Posterior vena cava (tissue), 2 donors: ENCODE data around the gene ZNF778. TPM values are rescaled to one million over a fixed set of nuclear protein-coding genes. Genes with fewer than 3 reads are reported as not detected.
"Not testable (repeated sequence)": the region's sequence is repeated elsewhere in the genome, so short reads cannot be mapped to it uniquely, and the experiment has no call there.

Experiments used
- DNase-seq: peaks from one replicate; pipeline ENCODE4 v3.0.0-alpha.2; 2020; ENCODE audit warnings: low spot score
- intact Hi-C, 2 donors: fragments of 100-400 bp; cut with DNase I; formaldehyde crosslinking; loops; one replicate each; pipeline versions ENCODE4 v1.14.1 to v1.14.2; 2022 to 2023
- total RNA-seq, 2 donors: library from RNA; stranded (reverse); fragmentation: NEBNext Ultra II Directional; extraction: Animal tissue kit (Norgen Biotek cat#: 25700); gene quantifications; one replicate each; pipeline ENCODE4 v1.2.1, GENCODE V29; 2021
- donor health status: DM: yes; HTN: yes; CAD: no.
- donor health status: DM: yes; HTN: yes; CAD: no.

Gene ZNF778
- total RNA-seq, 2 donors from 2014 or later, result 8.4 to 9.3 TPM

GRCh38 chr16:89267746-89268145, 50.2 kb downstream of the ZNF778 start:
- DNase-seq, intact Hi-C loops: not testable (repeated sequence)

DNA sequence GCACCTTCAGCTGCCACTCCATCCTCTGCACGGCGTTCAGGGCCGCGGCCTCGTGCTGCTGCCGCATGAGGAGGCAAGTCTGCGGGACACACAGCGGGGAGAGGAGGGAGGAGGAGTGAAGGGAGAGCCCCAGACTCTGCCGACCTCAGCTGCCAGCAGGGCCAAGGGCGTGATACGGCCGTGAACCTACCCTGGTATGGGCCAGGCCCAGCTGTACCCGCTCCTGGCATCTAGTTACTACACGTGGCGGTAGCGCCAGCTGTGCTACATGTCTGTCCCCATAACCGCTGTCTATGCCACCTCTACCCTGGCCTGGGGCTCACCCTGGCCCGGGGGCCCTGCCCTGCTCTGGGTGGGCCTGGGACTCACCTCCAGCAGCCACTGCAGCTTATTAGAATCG, 51.1 kb downstream of the ZNF778 start:
- intact Hi-C loops, result no loop called here
- no peak for DNase-seq

GRCh38 chr16:89268987-89269735, 51.7 kb downstream of the ZNF778 start:
- DNase-seq, result no peak
- intact Hi-C loops, result no loop called here

DNA sequence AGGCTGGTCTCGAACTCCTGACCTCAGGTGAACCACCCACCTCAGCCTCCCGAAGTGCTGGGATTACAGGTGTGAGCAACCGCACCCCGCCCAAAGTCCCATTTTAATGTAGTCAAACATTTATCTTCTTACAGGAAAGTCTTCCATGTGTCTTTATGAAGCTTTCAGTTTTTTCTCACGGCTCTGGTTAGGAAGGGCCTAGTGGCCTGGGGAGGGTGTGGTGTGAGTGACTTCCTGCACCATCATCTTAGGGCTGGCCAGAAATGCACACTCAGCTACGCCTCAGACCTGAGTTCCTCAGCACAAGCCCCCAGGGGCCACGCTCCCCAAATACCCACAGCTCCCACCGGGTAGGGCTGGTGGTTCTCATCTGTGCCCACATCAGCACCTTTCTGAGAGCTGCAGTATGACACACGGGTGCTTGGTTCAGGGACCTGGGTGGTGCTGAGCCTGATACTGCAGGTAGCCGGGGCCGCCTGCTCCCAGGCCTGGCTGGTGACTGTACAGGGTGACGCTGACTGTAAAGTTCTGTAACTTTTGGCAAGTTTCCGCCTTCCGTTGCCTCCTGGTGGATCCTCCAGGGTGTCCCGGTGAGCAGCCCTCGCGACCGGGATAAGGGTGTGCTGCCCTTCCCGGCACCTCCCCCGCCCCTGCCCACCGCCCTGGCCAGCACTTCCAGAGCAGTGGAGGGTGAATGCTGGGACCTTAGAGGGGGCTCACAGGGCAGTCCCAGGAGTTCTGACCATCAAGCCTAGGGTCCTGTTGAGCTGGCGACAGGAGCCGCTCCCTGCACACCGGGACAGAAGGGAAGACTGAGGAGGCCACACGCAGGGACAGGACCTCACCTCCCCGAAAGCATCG, 52.5 kb downstream of the ZNF778 start:
- no peak for DNase-seq
- intact Hi-C loops, result no loop called here

- DNase-seq, result no peak
- intact Hi-C loops, result no loop called here
Measured at GRCh38 chr16:89270666-89271345, 53.3 kb downstream of the ZNF778 start.

- no peak for DNase-seq
- intact Hi-C loops, result no loop called here
Measured at GRCh38 chr16:89272631-89273030, 55.1 kb downstream of the ZNF778 start.

DNA sequence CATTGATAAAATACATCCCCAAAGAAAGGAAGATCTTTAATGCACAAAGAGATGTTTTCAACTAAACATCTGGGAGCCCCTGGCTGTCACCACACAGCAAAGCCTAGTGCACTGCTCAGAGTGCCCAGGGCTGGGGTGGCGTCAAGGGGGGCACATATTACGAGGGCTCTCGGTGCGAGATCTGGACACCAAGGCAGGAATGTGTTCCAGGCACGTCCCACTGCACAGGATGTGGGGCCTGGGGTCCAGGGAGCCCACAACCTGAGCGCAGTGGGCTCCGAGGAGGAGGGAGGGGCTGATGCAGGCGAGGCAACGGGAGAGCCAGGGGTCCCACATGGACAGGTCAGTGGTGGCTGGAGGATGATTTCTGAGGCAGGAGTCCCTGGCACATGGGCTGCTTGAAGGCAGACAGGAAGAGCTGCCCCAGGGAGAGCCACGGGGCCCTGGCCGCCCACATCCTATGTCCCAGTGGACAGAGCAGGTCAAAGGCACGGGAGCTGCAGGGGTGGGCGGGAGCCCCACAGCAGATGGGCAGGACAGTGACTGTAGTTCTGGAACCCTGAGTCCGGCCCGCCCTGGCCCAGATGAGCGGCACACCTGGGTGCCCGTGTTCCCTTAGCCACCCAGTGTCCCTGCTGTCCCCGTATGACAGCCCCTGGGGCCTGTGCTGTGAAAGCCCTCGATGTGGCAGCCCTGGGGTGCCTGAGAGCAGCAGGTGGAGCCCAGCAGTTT, 56.4 kb downstream of the ZNF778 start:
- intact Hi-C loops, result no loop called here

DNA sequence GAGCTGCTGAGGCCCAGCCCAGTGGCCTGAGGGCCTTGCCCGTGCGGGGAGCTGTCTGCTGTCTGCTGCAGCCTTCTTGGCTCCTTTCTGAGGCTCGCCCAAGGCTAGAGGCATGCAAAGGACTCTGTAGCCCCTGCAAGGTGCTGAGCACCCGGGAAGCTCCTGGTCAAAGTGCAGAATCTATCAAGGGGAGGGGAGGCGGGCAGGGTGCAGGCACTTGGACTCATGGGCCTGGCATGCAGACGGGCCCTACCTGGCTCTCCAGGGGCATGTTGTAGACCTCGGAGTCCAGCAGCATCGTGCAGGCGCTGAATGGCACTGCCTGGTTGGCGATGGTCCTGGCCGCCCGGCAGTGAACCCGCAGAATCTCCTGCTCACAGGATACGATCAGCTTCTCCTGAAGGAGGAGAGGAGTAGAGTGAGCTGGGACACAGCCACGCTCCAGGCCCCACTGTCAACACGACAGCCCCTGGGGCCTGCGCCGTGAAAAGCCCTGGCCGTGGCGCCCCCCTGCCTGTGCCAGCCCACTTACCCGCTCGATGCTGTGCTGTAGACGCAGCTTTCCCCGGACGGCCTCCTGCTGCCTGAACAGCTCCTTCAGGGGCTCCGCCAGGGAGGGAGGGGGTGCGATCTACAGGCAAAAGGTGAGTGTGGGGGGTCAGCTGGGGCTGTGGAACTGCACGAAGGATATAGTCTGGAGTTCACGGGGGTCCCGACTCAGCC, 57.2 kb downstream of the ZNF778 start:
- intact Hi-C loops, result no loop called here
- no peak for DNase-seq

More for the DNA sequence above, 56.4 kb downstream of the ZNF778 start:
- no peak for DNase-seq

DNA sequence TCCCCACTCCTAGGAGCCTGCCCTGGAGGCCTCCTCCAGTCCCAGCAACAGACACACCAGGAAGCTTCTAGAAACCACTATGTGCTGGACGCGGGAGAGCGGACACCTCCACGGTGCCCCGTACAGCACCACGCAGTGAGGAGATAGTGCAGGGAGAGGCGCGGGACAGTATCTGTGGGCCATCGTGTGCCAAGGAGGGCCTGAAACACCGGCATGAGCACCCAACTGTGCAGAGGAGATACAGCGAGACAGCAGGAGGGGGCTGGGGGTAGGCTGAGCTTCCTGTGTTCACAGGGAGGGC, 57.7 kb downstream of the ZNF778 start:
- no peak for DNase-seq
- intact Hi-C loops, result no loop called here

DNA sequence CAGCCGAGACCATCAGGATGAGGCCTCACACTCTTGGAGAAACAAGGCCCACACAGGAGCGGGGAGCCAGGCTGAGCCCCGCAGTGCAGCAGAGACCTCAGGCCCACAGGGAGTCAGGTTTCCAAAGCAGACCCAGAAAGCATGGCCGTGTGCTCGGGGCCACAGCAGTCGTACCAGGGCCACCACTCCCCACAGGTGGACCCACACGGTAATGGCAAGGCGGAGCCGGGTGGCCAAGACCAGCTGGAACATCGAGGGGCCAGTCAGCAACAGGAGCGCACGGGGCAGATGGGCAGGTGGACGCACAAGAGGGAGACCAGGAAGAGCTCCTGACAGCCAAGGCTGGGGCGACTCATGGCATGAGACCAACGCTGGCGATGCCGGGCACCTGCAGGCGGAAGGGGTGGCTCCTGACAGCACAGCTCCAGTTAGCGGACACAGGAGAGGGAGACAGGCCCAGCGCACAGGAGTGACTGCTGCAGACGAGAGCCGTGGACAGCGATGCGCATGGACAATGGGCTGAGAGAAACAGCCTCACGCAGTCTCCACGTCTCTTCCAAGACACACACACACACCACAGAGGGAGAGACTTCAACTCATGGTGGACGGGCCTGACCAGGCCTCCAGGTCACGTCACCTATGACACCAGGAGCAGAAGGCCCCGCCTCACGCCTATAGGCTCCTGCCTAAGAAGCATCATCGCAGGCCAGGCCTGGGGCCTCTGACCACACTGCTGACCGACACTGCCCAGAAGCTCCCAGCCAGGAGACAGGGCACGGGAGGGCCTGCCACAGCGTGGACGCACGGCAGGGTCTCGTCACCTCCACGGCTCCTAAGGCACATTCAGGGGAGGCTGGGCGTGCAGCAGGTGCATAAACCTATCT, 58.6 kb downstream of the ZNF778 start:
- intact Hi-C loops, result no loop called here

GRCh38 chr16:89277049-89277448, 59.5 kb downstream of the ZNF778 start:
- intact Hi-C loops, result no loop called here
- DNase-seq, result no peak

More for the DNA sequence above, 58.6 kb downstream of the ZNF778 start:
- DNase-seq, result no peak

GRCh38 chr16:89277641-89278341, 60.3 kb downstream of the ZNF778 start:
- intact Hi-C loops, result no loop called here
- no peak for DNase-seq

DNA sequence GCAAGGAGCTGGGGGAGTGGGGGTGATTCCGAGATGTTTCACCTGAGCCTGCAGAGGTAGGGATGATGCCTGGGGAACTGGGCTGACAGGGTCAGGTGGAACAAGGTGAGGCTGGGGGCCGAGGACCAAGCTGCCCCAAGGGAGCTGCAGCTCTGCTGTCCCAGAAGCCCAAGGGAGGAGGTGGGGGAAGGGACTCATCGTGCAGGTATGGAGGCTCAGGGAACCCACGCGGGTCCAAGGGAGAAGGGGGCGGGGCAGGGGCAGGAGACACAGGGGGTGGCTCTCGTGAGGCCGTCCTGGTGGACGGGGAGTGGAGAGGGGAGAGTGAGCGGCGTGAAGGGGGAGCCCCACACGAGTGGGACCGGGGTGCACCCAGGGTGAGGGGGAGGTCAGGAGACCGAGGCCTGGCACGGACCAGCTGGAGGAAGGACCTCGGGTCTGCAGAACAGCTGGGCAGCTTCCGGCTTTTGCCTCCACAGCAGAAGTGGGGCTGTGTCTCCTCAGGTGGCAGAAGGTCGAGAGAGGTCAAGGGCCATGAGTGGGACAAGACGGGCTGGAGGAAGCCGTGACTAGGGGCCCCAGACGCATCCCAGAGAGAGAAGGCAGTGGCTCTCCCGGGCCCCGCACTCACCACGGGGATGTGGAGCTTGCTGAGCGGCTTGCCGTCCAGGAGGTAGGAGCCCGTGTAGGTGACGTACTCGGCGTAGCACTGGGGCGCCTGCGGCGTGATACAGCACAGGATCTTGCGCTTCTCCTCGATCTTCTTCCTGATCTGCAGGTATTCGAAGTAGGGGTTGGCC, 61.1 kb downstream of the ZNF778 start:
- intact Hi-C loops, result no loop called here
- DNase-seq, result no peak

GRCh38 chr16:89279666-89280481, 62.4 kb downstream of the ZNF778 start:
- intact Hi-C loops, result no loop called here
- no peak for DNase-seq

- DNase-seq, result no peak
- intact Hi-C loops, result no loop called here
Measured at GRCh38 chr16:89280546-89281188, 63.2 kb downstream of the ZNF778 start.
